Sigmoid colon (tissue), 7 donors: Measurements from ENCODE around the gene CDH9. TPM values are rescaled to one million over a fixed set of nuclear protein-coding genes. Genes with fewer than 3 reads are reported as not detected.

Experiments
- DNase-seq: peaks from one replicate; pipeline ENCODE4 v3.0.0-alpha.2; 2019
- H3K27ac ChIP-seq, 4 donors: fragments of 200-600 bp; sonication (generic); one replicate each; pipeline ENCODE4 v1.5.1; 2016 to 2019; ENCODE audit warnings: mild to moderate bottlenecking in 1 of 4
- H3K27me3 ChIP-seq, 3 donors: fragments of 200-600 bp; sonication (generic); one replicate each; pipeline ENCODE4 v1.5.1; 2019; ENCODE audit warnings: mild to moderate bottlenecking in 1 of 3
- H3K36me3 ChIP-seq, 4 donors: fragments of 200-600 bp; sonication (generic); one replicate each; pipeline ENCODE4 v1.5.1; 2016 to 2019
- H3K4me1 ChIP-seq, 4 donors: fragments of 200-600 bp; sonication (generic); one replicate each; pipeline ENCODE4 v1.5.1; 2017 to 2019
- H3K4me3 ChIP-seq, 4 donors: fragments of 200-600 bp; sonication (generic); one replicate each; pipeline ENCODE4 v1.5.1; 2017 to 2019; ENCODE audit warnings: mild to moderate bottlenecking in 2 of 4, moderate library complexity in 1 of 4
- H3K9me3 ChIP-seq, 4 donors: fragments of 200-600 bp in 3 of 4; sonication (generic) in 3 of 4; one replicate each; pipeline versions ENCODE4 v1.5.1 to v1.6.1; 2013 to 2019
- CTCF ChIP-seq, 4 experiments: fragments of 450-650 bp in 3 of 4; fragments of 200-600 bp in 1 of 4; IDR thresholded peaks; one replicate each; pipeline ENCODE4 v1.5.1; 2016 to 2019; ENCODE audit warnings: antibody characterized with exemption in 4 of 4, mild to moderate bottlenecking in 3 of 4, moderate library complexity in 2 of 4
- EP300 ChIP-seq, 4 donors: sonication (generic); formaldehyde crosslinking; IDR thresholded peaks; one replicate each; pipeline ENCODE4 v1.6.1; 2017; ENCODE audit warnings: antibody characterized with exemption in 4 of 4
- POLR2A ChIP-seq, 2 donors: fragments of 450-650 bp; IDR thresholded peaks; one replicate each; pipeline ENCODE4 v1.6.1; 2016; ENCODE audit warnings: antibody characterized with exemption in 2 of 2, mild to moderate bottlenecking in 2 of 2, moderate library complexity in 2 of 2
- POLR2AphosphoS5 ChIP-seq, 4 donors: sonication (generic); formaldehyde crosslinking; IDR thresholded peaks; one replicate each; pipeline ENCODE4 v1.6.1; 2017; ENCODE audit warnings: antibody characterized with exemption in 4 of 4
- WGBS, 2 donors: extraction: QIAGEN DNeasy Blood & Tissue Kit; methylation state at CpG; one replicate each; pipeline ENCODE4 v1.1.7; 2013; 5-methylcytosine and 5-hydroxymethylcytosine counted together
- intact Hi-C: fragments of 100-400 bp; cut with DNase I; formaldehyde crosslinking; loops from one replicate; pipeline ENCODE4 v1.15.1; 2023
- polyA plus RNA-seq, 3 donors: library from polyadenylated mRNA; stranded (reverse); fragments of 200-250 nt; gene quantifications; one replicate each; pipeline ENCODE4 v1.2.3, GENCODE V29; 2013
- total RNA-seq, 4 donors: library from RNA; depleted of rRNA; stranded (reverse); fragments of >200 nt; gene quantifications; one replicate each; pipeline ENCODE4 v1.1.0, GENCODE V29; 2016
- donor health status: healthy with polysubstance abuse.
- donor health status: Bipolar disorder and iron deficiency.
- donor health status: healthy.

CDH9 gene
- total and polyA plus RNA-seq, 7 donors, result 0.81 TPM; not detected in 6

- H3K9me3 ChIP-seq, result no peaks in the 10 kb centered on the region
- intact Hi-C loops, result no loop called here
- no peaks in the 10 kb centered on the region for H3K36me3 ChIP-seq
- DNase-seq, result no peak
- H3K4me3 ChIP-seq, result no peak overlapping the region
- no peaks in the 10 kb centered on the region for H3K27me3 ChIP-seq
- no peaks in the 10 kb centered on the region for H3K4me1 ChIP-seq
- 45 to 72% methylated on average over 2 of the region's 2 CpGs for WGBS, 2 donors
- no peak overlapping the region for H3K27ac ChIP-seq
- no peak for TF ChIP-seq POLR2AphosphoS5 (IDR thresholded peaks at IDR 0.05)
- no peak for TF ChIP-seq EP300 (IDR thresholded peaks at IDR 0.05)
- no peak for TF ChIP-seq POLR2A (IDR thresholded peaks at IDR 0.05)
- TF ChIP-seq CTCF (IDR thresholded peaks at IDR 0.05), result no peak
Observed at GRCh38 chr5:27062451-27062850, 24.1 kb upstream of the CDH9 start.

- H3K4me3 ChIP-seq, result no peak overlapping the region
- H3K4me1 ChIP-seq, result no peaks in the 10 kb centered on the region
- TF ChIP-seq POLR2AphosphoS5 (IDR thresholded peaks at IDR 0.05) (no peak), CTCF (IDR thresholded peaks at IDR 0.05) (no peak), POLR2A (IDR thresholded peaks at IDR 0.05) (no peak), EP300 (IDR thresholded peaks at IDR 0.05) (no peak)
- DNase-seq, result no peak
- intact Hi-C loops, result no loop called here
- H3K36me3 ChIP-seq, result no peaks in the 10 kb centered on the region
- H3K27ac ChIP-seq, result no peak overlapping the region
- H3K9me3 ChIP-seq, result no peaks in the 10 kb centered on the region
- no peaks in the 10 kb centered on the region for H3K27me3 ChIP-seq
Observed at GRCh38 chr5:27048510-27048909, 10.1 kb upstream of the CDH9 start.

DNA sequence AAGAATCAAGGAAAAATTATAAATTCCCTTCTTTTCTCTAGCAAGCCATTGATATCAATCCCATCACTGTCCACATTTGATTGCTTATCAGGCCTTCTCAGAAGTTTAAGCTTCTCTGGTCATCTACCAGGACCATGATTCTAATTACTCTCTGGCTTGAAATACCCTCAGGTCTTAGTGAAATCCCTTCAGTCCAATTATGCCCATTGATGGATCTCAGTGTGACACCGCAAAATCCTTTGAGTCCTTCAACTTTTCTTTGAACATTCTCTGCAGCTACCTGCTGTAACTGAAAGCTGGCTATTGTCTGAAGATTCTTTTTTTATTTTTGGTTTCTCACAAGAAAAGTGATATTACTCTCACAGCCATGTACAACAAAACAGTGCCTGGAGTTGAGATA, 3.0 kb upstream of the CDH9 start:
- no peaks in the 10 kb centered on the region for H3K36me3 ChIP-seq
- 95 to 98% methylated on average over 1 of the region's 1 CpG for WGBS, 2 donors
- TF ChIP-seq POLR2AphosphoS5 (IDR thresholded peaks at IDR 0.05), result no peak
- TF ChIP-seq POLR2A (IDR thresholded peaks at IDR 0.05), result no peak
- no peak for TF ChIP-seq EP300 (IDR thresholded peaks at IDR 0.05)
- TF ChIP-seq CTCF (IDR thresholded peaks at IDR 0.05), result no peak
- intact Hi-C loops, result no loop called here
- H3K4me1 ChIP-seq, result no peaks in the 10 kb centered on the region
- no peaks in the 10 kb centered on the region for H3K27me3 ChIP-seq
- H3K4me3 ChIP-seq, result no peak overlapping the region
- H3K9me3 ChIP-seq, result no peaks in the 10 kb centered on the region
- H3K27ac ChIP-seq, result no peak overlapping the region
- DNase-seq, result no peak

DNA sequence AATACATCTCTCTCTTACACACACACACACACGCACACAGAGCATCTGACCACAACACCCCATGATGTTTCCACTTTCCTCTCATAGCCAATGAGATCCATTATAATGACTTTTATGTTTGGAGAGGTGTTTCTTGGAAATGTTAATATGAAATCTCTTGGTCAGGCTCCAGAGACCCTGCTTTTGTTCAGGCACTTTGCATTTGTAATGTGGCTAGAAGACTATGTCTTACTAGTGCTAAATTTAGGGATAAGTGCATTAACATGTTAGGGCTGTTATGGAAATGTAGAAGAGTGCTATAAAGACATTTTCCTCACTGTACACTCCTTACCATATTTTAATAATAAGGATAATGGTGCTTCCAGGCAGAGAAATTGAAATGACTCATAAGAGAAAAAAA, 3.8 kb downstream of the CDH9 start:
- no peak for DNase-seq
- no peak overlapping the region for H3K27ac ChIP-seq
- no peaks in the 10 kb centered on the region for H3K27me3 ChIP-seq
- WGBS, 2 donors, result 61 to 76% methylated on average over 1 of the region's 1 CpG
- no peaks in the 10 kb centered on the region for H3K4me1 ChIP-seq
- intact Hi-C loops, result no loop called here
- TF ChIP-seq POLR2A (IDR thresholded peaks at IDR 0.05) (no peak), EP300 (IDR thresholded peaks at IDR 0.05) (no peak)
- H3K4me3 ChIP-seq, result no peak overlapping the region
- H3K9me3 ChIP-seq, result no peaks in the 10 kb centered on the region
- H3K36me3 ChIP-seq, result no peaks in the 10 kb centered on the region

GRCh38 chr5:27026801-27027200, 11.6 kb downstream of the CDH9 start:
- TF ChIP-seq POLR2AphosphoS5 (IDR thresholded peaks at IDR 0.05) (no peak), POLR2A (IDR thresholded peaks at IDR 0.05) (no peak), CTCF (IDR thresholded peaks at IDR 0.05) (no peak), EP300 (IDR thresholded peaks at IDR 0.05) (no peak)
- no peaks in the 10 kb centered on the region for H3K27me3 ChIP-seq
- H3K9me3 ChIP-seq, result peaks cover 0 to 3% (median 0%) of the 10 kb centered on the region in 4 donors
- no peaks in the 10 kb centered on the region for H3K36me3 ChIP-seq
- WGBS, 2 donors, result 90% methylated on average over 2 of the region's 2 CpGs
- H3K4me1 ChIP-seq, result no peaks in the 10 kb centered on the region
- no peak overlapping the region for H3K27ac ChIP-seq
- intact Hi-C loops, result no loop called here
- DNase-seq, result no peak
- no peak overlapping the region for H3K4me3 ChIP-seq
